BE2C (cell line): Measurements from ENCODE around the gene INPP5E.
"Not testable (repeated sequence)": the region's sequence is repeated elsewhere in the genome, so short reads cannot be mapped to it uniquely, and the experiment has no call there.

ENCODE experiments used
- DNase-seq: peaks from one replicate; pipeline ENCODE4 v3.0.0-alpha.2; 2020
- H3K27me3 ChIP-seq: fragments of 250-450 bp; sonication (Bioruptor Pico); 2 replicates; pipeline ENCODE4 v1.5.1; 2020; ENCODE audit warnings: mild to moderate bottlenecking
- H3K36me3 ChIP-seq: fragments of 250-450 bp; sonication (Bioruptor Pico); 2 replicates; pipeline ENCODE4 v1.5.1; 2020; ENCODE audit warnings: mild to moderate bottlenecking
- H3K4me1 ChIP-seq: fragments of 250-450 bp; sonication (Bioruptor Pico); 2 replicates; pipeline ENCODE4 v1.5.1; 2020
- H3K4me3 ChIP-seq: 2 replicates; pipeline ENCODE4 v1.5.1; 2011; ENCODE audit warnings: low read depth, low read length
- H3K9me3 ChIP-seq: fragments of 250-450 bp; sonication (Bioruptor Pico); 2 replicates; pipeline ENCODE4 v1.5.1; 2020
- CTCF ChIP-seq: IDR thresholded peaks from 2 replicates; pipeline ENCODE4 v1.5.1; 2012; ENCODE audit warnings: mild to moderate bottlenecking, low read depth, low read length

Gene INPP5E

GRCh38 chr9:136412962-136413361 is 26.7 kb downstream of the INPP5E start:
- H3K27me3 ChIP-seq: no peaks in the 10 kb centered on the region
- peak; percentile 90 for DNase-seq
- H3K9me3 ChIP-seq: no peaks in the 10 kb centered on the region
- no peak; the same call in 1 of the 2 replicates for TF ChIP-seq CTCF
- H3K4me1 ChIP-seq: peaks cover 13% of the 10 kb centered on the region; the same call in 1 of the 2 replicates
- peaks cover 69% of the 10 kb centered on the region for H3K36me3 ChIP-seq
- H3K4me3 ChIP-seq: peak overlapping the region; percentile 1

DNA sequence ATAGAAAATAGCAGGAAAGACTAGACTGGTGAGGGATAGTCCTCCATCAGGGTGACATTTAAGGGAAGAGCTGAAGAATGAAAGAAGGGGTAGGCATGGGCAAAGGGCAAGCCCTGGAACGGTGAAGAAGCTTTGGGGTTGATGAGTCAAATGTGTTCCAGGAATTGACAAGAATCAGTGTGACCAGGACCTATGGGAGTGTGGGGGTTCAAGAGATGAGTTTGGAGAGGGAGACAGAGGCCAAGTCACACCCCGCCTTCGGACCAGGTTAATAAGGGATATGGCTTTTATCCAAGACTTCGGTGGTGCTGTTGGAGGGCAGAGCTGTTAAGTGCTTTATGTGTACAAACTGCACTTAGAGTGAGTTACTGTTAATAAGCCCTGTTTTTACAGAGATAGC is 28.3 kb downstream of the INPP5E start:
- DNase-seq: no peak
- no peaks in the 10 kb centered on the region for H3K9me3 ChIP-seq
- peak overlapping the region; percentile 85 for H3K4me3 ChIP-seq
- peaks cover 69% of the 10 kb centered on the region for H3K36me3 ChIP-seq
- no peak for TF ChIP-seq CTCF
- no peaks in the 10 kb centered on the region for H3K27me3 ChIP-seq
- H3K4me1 ChIP-seq: peaks cover 13% of the 10 kb centered on the region; the same call in 1 of the 2 replicates

DNA sequence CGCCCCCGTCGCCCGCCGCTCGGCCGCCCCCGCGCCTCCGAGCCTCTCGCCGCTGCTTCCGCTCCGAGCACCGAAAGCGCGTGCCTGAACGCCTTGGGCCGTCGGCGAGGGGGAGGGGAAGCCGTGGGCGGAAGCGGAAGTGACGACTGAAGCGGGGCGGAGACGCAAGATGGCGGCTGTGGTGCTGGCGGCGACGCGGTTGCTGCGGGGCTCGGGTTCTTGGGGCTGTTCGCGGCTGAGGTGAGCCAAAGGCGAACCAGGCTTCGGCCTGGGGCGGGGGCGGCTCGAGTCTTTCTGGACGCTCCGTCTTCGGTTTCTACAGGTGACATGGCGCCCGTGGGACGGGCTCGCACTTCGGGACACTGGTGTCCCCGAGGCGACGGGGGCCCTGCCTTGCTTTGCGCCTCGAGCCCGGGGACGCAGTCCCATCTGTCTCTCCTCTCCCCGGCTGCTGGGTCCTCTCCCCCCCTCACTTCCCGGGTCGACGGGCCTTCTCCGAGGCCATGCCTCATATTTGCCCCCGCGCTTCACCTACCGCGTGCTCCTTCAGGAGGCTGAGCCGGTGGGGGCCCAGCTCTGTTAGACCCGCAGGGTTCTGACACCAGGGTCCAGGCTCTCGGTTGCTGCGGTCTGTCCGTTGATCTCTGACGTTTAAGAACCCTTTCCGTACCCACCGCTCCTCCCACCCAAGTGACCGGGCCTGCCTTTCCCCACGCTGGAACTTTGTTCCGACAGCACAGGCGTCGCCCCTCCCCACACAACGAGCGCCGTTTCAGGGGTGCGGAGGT is 29.0 kb downstream of the INPP5E start, which contains the start of the genes ENTR1 and PMPCA:
ENTR1 (minus strand) TSS at position 115 of the 788 bp plus-strand sequence. CDS start 217 bp downstream, outside the sequence.
PMPCA (plus strand) TSS at position 159 of the 788 bp plus-strand sequence; CDS start at position 170, 11 bp downstream.
- Histone ChIP-seq H3K36me3 (peaks cover 68% of the 10 kb centered on the region), H3K4me3 (peak within 1 kb of the TSS; percentile 85), H3K4me1 (peaks cover 13% of the 10 kb centered on the region; the same call in 1 of the 2 replicates), H3K27me3 (no peaks in the 10 kb centered on the region), H3K9me3 (no peaks in the 10 kb centered on the region)
- TF ChIP-seq CTCF: no peak
- peak; percentile 95 for DNase-seq

GRCh38 chr9:136409557-136410455 is 29.8 kb downstream of the INPP5E start:
- Histone ChIP-seq H3K9me3 (no peaks in the 10 kb centered on the region), H3K4me1 (peaks cover 13% of the 10 kb centered on the region; the same call in 1 of the 2 replicates), H3K36me3 (peaks cover 68% of the 10 kb centered on the region), H3K27me3 (no peaks in the 10 kb centered on the region), H3K4me3 (peak overlapping the region; percentile 85)
- TF ChIP-seq CTCF: no peak
- peak; percentile 51 for DNase-seq

- DNase-seq: no peak
- peaks cover 13% of the 10 kb centered on the region; the same call in 1 of the 2 replicates for H3K4me1 ChIP-seq
- H3K27me3 ChIP-seq: no peaks in the 10 kb centered on the region
- H3K4me3 ChIP-seq: no peak overlapping the region
- TF ChIP-seq CTCF: no peak
- peaks cover 63% of the 10 kb centered on the region for H3K36me3 ChIP-seq
- no peaks in the 10 kb centered on the region for H3K9me3 ChIP-seq
These were observed 31.7 kb downstream of the INPP5E start for GRCh38 chr9:136407911-136408310.

DNA sequence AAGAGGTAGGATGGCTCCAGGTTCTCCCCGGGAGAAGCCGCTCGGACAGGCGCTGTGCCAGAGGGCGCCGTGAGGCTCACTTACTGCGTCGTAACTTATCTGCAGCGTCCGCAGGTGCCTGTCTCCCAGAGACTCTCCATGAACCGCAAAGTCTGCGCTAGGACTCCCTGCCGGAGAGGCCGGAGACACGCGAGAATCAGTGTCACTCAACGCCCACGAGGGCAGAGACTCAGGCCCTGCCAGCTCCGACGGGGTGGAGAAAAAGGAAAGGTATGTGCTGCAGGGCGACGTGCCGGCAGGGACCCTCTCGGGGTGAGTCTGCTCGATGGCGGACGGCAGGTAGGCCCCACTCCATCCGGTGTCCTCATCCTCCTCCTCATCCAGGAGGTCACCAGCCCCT is 32.6 kb downstream of the INPP5E start:
- not testable (repeated sequence) for H3K9me3 ChIP-seq, DNase-seq, H3K27me3 ChIP-seq, H3K4me3 ChIP-seq, H3K4me1 ChIP-seq
- H3K36me3 ChIP-seq: peaks cover 58% of the 10 kb centered on the region

DNA sequence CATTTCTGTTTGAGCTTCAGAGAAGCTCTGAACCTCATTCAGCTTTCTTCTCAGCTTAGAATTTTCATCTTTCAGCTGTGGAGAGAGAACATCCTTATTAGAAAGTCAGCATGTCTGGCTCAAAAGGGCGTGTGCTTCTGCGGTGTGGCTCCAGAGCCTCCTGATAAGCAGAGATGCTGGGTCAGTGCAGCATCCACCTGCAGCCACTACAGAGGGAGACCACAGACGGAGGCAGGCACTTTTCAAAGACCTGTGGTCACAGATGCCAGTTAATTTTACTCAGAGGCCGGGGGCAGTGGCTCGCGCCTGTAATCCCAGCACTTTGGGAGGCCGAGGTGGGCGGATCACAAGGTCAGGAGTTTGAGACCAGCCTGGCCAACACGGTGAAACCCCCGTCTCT is 33.7 kb downstream of the INPP5E start:
- not testable (repeated sequence) for H3K4me1 ChIP-seq, H3K9me3 ChIP-seq, H3K4me3 ChIP-seq, DNase-seq, H3K27me3 ChIP-seq
- H3K36me3 ChIP-seq: peaks cover 66% of the 10 kb centered on the region
